ENCODE measurements around the gene POLA2.

GRCh38 chr11:65225279-65226102, 36.3 kb upstream of the POLA2 start:
- TF ChIP-seq CTCF (conservative IDR thresholded peaks at IDR 0.05 in 1 of 2, IDR thresholded peaks at IDR 0.05 in 1 of 2; ENCODE audit: low read depth in 1 of 2, low read length in 2 of 2) (peak; percentile 49 to 51), EZH2 (IDR thresholded peaks at IDR 0.05; ENCODE audit: low read length, missing control alignments) (no peak)
